A673 (cell line): ENCODE data around the gene PRLR. TPM values are rescaled to one million over a fixed set of nuclear protein-coding genes. Genes with fewer than 3 reads are reported as not detected.

ENCODE experiments used
- BruUV-seq: library from RNA; stranded (reverse); fragments of 400-500 nt; replicated peaks from 2 replicates; lab custom pipeline; 2021; lab: Mats Ljungman, UMichigan
- CTCF ChIA-PET: fragments of 300-600 bp; sonication (Branson Sonifier 250); formaldehyde crosslinking; loops from one replicate; lab custom pipeline; 2022; ENCODE audit warnings: antibody characterized with exemption; lab: Charles Lee
- POLR2A ChIA-PET: fragments of 300-600 bp; sonication (Branson Sonifier 250); formaldehyde crosslinking; loops from one replicate; lab custom pipeline; 2022; ENCODE audit warnings: antibody characterized with exemption; ENCODE audit not compliant: low non-redundant PET; lab: Charles Lee
- DNase-seq: peaks from one replicate; pipeline ENCODE4 v3.0.0-alpha.2; 2015; ENCODE audit warnings: low spot score
- H3K27ac ChIP-seq: fragments of 200-600 bp; sonication (generic); 2 replicates; pipeline ENCODE4 v1.5.1; 2016; ENCODE audit warnings: mixed run types, low read depth, mild to moderate bottlenecking, mixed read lengths, antibody characterized with exemption, low read length; ENCODE audit not compliant: poor library complexity, severe bottlenecking
- H3K27me3 ChIP-seq: fragments of 200-600 bp; sonication (generic); replicated peaks from 2 replicates; pipeline ENCODE4 v1.6.1; 2017; ENCODE audit warnings: mixed run types, low read depth, mild to moderate bottlenecking, mixed read lengths, antibody characterized with exemption, low read length; ENCODE audit not compliant: insufficient read depth, poor library complexity
- H3K36me3 ChIP-seq: fragments of 200-600 bp; sonication (generic); 2 replicates; pipeline ENCODE4 v1.6.1; 2016; ENCODE audit warnings: mixed run types, mild to moderate bottlenecking, mixed read lengths, antibody characterized with exemption, low read length; ENCODE audit not compliant: insufficient read depth, poor library complexity, severe bottlenecking
- H3K4me1 ChIP-seq: fragments of 200-600 bp; sonication (generic); 2 replicates; pipeline ENCODE4 v1.6.1; 2017; ENCODE audit warnings: mixed run types, mild to moderate bottlenecking, mixed read lengths, antibody characterized with exemption, low read length; ENCODE audit not compliant: insufficient read depth, poor library complexity, severe bottlenecking
- H3K4me3 ChIP-seq: fragments of 200-600 bp; sonication (generic); 2 replicates; pipeline ENCODE4 v1.5.1; 2016; ENCODE audit warnings: low read depth, mixed run types, mild to moderate bottlenecking, mixed read lengths, low read length; ENCODE audit not compliant: poor library complexity, severe bottlenecking
- H3K9me3 ChIP-seq: fragments of 200-600 bp; sonication (generic); 2 replicates; pipeline ENCODE4 v1.6.1; 2016; ENCODE audit warnings: mixed run types, low read depth, mild to moderate bottlenecking, mixed read lengths, antibody characterized with exemption, low read length; ENCODE audit not compliant: poor library complexity, severe bottlenecking
- CTCF ChIP-seq: fragments of 300-800, 200-600 bp; sonication (generic); conservative IDR thresholded peaks from 2 replicates; pipeline ENCODE4 v1.5.1; 2017; ENCODE audit warnings: low read depth, mild to moderate bottlenecking, antibody characterized with exemption, low read length, moderate library complexity, mixed read lengths
- EZH2 ChIP-seq: fragments of 200-600 bp; sonication (generic); IDR thresholded peaks from 2 replicates; pipeline ENCODE4 v1.6.1; 2017; ENCODE audit warnings: borderline replicate concordance, low read depth, mild to moderate bottlenecking, mixed read lengths, antibody characterized with exemption, low read length; ENCODE audit not compliant: poor library complexity, severe bottlenecking
- intact Hi-C: fragments of 100-400 bp; cut with micrococcal nuclease; formaldehyde crosslinking; loops from one replicate; pipeline ENCODE4 v1.10.0; 2022; ENCODE audit not compliant: unreplicated experiment
- total RNA-seq: library from RNA; stranded (reverse); gene quantifications from 2 replicates; pipeline ENCODE4 v1.2.3, GENCODE V29; 2021

The PRLR gene
- total RNA-seq, 1 experiment from 2014 or later: not detected

- H3K4me1 ChIP-seq: no peaks in the 10 kb centered on the region
- intact Hi-C loops: no loop called here
- no peaks in the 10 kb centered on the region for H3K9me3 ChIP-seq
- H3K4me3 ChIP-seq: no peak overlapping the region
- no peak overlapping the region for H3K27ac ChIP-seq
- no TSS peak for BruUV-seq
- DNase-seq: no peak
- H3K36me3 ChIP-seq: no peaks in the 10 kb centered on the region
- no peak for TF ChIP-seq EZH2
- no peak for TF ChIP-seq CTCF
- ChIA-PET CTCF (no interaction called here), POLR2A (no interaction called here)
- H3K27me3 ChIP-seq: no peaks in the 10 kb centered on the region
These were observed 6.5 kb upstream of the PRLR start for GRCh38 chr5:35236770-35237169.

GRCh38 chr5:35233601-35234000, 3.3 kb upstream of the PRLR start:
- no peak overlapping the region for H3K27ac ChIP-seq
- TF ChIP-seq EZH2: no peak
- no peak for TF ChIP-seq CTCF
- no peak overlapping the region for H3K4me3 ChIP-seq
- POLR2A ChIA-PET: no interaction called here
- no peak for DNase-seq
- H3K4me1 ChIP-seq: peaks cover 4% of the 10 kb centered on the region
- no peaks in the 10 kb centered on the region for H3K36me3 ChIP-seq
- intact Hi-C loops: no loop called here
- CTCF ChIA-PET: no interaction called here
- H3K27me3 ChIP-seq: peaks cover 25% of the 10 kb centered on the region
- H3K9me3 ChIP-seq: no peaks in the 10 kb centered on the region
- BruUV-seq: no TSS peak

- TF ChIP-seq CTCF: no peak
- no peak for TF ChIP-seq EZH2
- ChIA-PET POLR2A (no interaction called here), CTCF (no interaction called here)
- H3K9me3 ChIP-seq: no peaks in the 10 kb centered on the region
- H3K27ac ChIP-seq: no peak overlapping the region
- intact Hi-C loops: no loop called here
- peaks cover 4% of the 10 kb centered on the region for H3K4me1 ChIP-seq
- H3K4me3 ChIP-seq: no peak overlapping the region
- no peaks in the 10 kb centered on the region for H3K36me3 ChIP-seq
- no TSS peak for BruUV-seq
- no peak for DNase-seq
- H3K27me3 ChIP-seq: peaks cover 30% of the 10 kb centered on the region
These were observed 2.8 kb upstream of the PRLR start for GRCh38 chr5:35233121-35233520.
